Cardiac fibroblast (primary cell): ENCODE results near the gene HOXD3.
A peak's percentile ranks its signal among the peaks of the same experiment; 100 is the strongest.

ENCODE experiments used
- DNase-seq, 2 donors: peaks; one replicate each; pipeline versions ENCODE4 v3.0.0 to v3.0.0-alpha.2; 2010; ENCODE audit warnings: low read depth in 2 of 2
- H3K4me3 ChIP-seq, 2 donors: replicated peaks in 1 of 2; 1 replicate in 1 of 2; 2 replicates in 1 of 2; pipeline ENCODE4 v1.5.1; 2011; ENCODE audit warnings: low read depth in 2 of 2, low read length in 2 of 2, mild to moderate bottlenecking in 2 of 2, moderate library complexity in 1 of 2
- TF ChIP-seq, protein P1 (sequence below): IDR thresholded peaks from one replicate; pipeline ENCODE4 v1.5.1; 2011; ENCODE audit warnings: low read depth, mild to moderate bottlenecking, low read length, inconsistent platforms

HOXD3 gene

GRCh38 chr2:176184749-176185148 is 27.6 kb downstream of the HOXD3 start:
- TF ChIP-seq, protein P1, sequence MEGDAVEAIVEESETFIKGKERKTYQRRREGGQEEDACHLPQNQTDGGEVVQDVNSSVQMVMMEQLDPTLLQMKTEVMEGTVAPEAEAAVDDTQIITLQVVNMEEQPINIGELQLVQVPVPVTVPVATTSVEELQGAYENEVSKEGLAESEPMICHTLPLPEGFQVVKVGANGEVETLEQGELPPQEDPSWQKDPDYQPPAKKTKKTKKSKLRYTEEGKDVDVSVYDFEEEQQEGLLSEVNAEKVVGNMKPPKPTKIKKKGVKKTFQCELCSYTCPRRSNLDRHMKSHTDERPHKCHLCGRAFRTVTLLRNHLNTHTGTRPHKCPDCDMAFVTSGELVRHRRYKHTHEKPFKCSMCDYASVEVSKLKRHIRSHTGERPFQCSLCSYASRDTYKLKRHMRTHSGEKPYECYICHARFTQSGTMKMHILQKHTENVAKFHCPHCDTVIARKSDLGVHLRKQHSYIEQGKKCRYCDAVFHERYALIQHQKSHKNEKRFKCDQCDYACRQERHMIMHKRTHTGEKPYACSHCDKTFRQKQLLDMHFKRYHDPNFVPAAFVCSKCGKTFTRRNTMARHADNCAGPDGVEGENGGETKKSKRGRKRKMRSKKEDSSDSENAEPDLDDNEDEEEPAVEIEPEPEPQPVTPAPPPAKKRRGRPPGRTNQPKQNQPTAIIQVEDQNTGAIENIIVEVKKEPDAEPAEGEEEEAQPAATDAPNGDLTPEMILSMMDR: no peak
- H3K4me3 ChIP-seq: no peak overlapping the region
- no peak for DNase-seq

GRCh38 chr2:176186024-176186423 is 28.9 kb downstream of the HOXD3 start:
- TF ChIP-seq, protein P1: no peak
- no peak overlapping the region for H3K4me3 ChIP-seq
- DNase-seq: no peak

GRCh38 chr2:176187200-176187898 is 30.2 kb downstream of the HOXD3 start:
- DNase-seq: no peak

DNA sequence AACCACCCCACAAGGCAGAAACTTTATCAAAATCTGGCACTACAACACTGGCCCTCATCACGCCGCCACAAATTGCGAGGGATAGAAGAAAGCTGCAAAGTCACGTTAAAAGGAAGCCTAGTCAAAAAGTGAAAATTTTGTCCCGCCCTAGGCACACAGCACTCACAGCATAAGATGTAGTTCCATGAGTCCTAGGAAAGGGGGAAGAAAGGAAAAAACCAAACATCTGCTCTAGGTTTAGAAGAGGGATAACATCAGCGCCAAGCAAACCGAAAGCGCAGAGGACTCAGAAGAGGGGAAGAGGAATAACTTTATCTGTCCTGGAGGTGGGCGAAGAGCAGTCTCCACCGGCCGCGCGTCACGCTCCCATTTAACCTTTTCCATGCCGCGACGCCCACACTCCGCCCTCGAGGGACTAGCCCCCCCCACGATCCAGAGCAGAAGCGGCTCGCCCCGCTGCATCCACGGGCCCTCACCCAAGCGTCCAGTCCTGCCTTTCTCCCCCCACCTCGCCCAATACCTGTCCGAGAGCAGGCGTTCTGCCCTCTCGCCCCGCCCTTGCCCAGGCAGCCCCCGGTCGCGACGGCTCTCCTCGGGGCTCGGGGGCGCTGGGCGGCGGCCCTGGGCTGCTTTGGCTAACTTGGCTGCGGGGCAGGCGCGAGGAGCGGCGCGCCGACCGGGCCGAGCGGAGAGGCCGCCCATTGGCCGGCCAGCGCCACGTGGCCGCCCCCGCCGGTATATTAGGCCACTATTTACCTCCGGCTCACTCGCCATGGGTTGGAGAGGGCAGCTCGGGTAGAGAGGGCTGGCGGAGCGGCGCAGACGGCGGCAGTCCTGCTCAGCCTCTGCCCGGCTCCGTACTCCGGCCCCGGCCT is 31.0 kb downstream of the HOXD3 start, which contains the start of gene HOXD1:
Gene HOXD1, plus strand, starts transcription at position 770 of the 875 bp plus-strand sequence. CDS start 134 bp downstream, outside the sequence.
- no peak for DNase-seq
- H3K4me3 ChIP-seq: peak within 1 kb of the TSS; percentile 45 to 56
- TF ChIP-seq, protein P1: no peak

More at GRCh38 chr2:176187200-176187898, 30.2 kb downstream of the HOXD3 start:
- TF ChIP-seq, protein P1: no peak
- H3K4me3 ChIP-seq: peak overlapping the region; percentile 2 to 45

- TF ChIP-seq, protein P1: no peak
- no peak for DNase-seq
- H3K4me3 ChIP-seq: peak overlapping the region; percentile 24 to 56
These were observed 31.9 kb downstream of the HOXD3 start for GRCh38 chr2:176188774-176189680.
